Stimulated activated CD4-positive, alpha-beta T cell treated with anti-CD3 and anti-CD28 coated beads, Interleukin-4, amount 100 ng/mL, for 1 hour (primary cell): Measurements from ENCODE around the gene MASP2.

ENCODE experiments used
- DNase-seq: peaks from one replicate; pipeline ENCODE4 v3.0.0-alpha.2; 2020

MASP2 gene

GRCh38 chr1:10987840-10988417 is 59.1 kb downstream of the MASP2 start:
- no peak for DNase-seq

GRCh38 chr1:10986525-10986890 is 60.5 kb downstream of the MASP2 start:
- no peak for DNase-seq

DNA sequence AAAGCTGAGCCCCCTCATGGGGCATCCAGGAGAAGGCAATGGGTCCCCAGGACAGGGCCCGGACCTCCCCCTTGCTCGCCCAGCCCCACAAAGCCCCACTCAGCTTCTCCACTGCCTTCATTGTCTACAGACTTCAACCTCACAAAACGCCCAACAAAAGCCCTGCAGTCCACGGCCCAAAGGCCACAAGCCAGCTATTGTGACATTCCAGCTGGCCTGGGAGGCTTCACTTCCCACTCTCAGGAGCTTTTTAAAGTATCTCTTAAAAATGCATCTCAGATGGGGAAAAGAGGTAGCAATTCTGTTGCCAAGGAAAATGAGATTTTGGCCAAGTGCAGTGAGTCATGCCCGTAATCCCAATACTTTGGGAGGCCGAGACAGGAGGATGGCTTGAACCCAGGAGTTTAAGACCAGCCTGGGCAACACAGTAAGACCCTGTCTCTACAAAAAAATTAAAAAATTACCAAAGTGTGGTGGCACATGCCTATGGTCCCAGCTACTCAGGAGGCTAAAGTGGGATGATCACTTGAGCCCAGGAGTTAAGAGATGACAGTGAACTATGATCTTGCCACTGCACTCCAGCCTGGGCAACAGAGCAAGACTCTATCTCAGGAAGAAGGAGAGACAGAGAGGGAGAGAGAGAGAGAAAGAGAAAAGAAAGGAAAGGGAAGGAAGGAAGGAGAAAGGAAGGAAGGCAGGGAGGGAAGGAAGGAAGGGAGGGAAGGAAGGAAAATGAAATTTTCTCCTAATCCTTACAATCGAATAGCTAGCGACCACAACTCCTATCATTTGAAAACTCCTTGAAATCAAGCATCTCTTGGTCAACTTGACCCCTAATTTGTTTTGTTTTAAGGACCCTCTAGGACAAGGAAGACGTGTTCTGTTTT is 66.0 kb downstream of the MASP2 start:
- DNase-seq, result no peak

DNA sequence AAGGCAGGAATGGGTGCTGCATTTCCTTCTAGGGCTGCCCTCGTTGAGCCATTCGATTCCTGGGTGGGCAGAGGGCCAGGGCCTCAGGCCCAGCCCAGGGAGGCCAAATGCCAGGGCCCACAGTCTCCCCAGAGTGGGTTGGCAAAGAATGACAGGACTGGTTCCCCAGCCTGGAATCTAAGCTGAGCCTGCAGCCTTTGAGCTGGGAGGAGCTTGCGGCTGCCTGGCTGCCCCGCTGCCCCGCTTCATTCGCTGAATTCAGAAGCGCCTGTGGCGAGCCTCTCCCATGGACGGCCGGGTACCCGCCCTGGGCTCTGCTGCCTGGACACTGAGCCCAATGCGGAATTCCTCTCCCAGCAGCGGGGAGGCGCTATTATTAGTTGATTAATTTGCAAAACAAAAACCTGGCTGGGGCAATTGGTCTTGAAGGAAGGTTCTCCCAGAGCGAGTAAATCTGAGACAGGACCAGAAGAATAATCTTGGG is 66.9 kb downstream of the MASP2 start:
- no peak for DNase-seq

GRCh38 chr1:10979483-10979920 is 67.5 kb downstream of the MASP2 start:
- no peak for DNase-seq

DNA sequence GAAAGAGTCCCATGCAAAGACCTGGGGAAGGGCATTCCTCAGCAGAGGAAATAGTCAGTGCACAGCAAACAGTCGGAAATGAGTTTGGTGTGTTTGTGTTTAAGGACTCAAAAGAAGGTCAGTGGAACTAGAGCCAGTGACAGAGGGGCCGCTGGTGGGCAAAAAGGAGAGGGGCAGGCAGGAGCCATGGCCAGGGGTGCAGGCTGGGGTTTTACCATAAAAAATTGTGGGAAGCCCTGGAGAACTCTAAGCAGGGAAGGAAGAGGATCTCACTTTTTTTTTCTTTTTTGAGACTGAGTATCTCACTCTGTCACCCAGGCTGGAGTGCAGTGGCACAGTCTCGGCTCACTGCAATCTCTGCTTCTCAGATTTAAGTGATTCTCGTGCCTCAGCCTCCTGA is 68.3 kb downstream of the MASP2 start:
- no peak for DNase-seq
